HG02938 (cell line): Measurements from ENCODE around the gene CENPM.

Experiments
- ATAC-seq: cut with Tn5 transposase; IDR thresholded peaks from one replicate; pipeline ENCODE4 v1.9.1; 2021; ENCODE audit warnings: mild to moderate bottlenecking, moderate library complexity; ENCODE audit not compliant: unreplicated experiment

The CENPM gene

DNA sequence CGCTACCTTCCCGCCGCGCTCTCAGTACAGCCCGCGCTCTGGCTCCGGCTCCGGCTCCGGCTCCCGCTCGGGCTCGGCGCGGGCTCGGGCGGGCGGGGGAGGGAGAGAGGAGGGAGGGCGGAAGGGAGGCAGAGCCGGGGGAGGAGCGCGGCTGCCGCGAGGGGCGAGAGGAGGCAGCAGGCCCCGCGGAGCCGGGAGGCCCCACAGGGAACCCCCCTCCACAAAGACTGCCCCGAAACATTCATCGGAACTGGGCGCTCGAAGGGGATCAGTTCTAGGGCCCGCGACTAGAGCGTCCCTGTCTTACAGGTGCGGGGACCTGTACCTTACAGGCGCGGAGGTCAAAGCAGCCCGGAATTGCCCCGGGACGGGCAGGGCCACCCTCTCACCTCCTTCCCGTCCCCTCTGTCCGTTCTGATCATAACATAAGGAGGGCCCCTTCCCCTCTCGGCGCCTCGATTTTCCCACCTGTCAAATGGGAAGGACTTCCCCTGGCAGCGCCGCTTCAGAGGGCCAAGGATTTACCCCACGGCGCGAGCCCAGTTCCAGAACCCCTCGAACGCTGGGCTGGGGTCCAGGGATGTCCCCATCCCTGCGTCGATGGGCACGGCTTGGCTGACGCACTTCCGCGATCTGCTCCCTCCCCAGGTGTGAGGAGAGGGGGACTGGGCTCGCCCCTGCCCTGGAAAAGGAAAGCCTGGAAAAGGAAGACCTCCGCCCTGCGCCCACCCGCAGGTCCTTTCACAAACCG, 31.7 kb downstream of the CENPM start, which contains the start of gene SHISA8:
SHISA8 (minus strand) TSS at position 40 of the 751 bp plus-strand sequence. CDS start 407 bp downstream, outside the sequence.
- no peak for ATAC-seq

DNA sequence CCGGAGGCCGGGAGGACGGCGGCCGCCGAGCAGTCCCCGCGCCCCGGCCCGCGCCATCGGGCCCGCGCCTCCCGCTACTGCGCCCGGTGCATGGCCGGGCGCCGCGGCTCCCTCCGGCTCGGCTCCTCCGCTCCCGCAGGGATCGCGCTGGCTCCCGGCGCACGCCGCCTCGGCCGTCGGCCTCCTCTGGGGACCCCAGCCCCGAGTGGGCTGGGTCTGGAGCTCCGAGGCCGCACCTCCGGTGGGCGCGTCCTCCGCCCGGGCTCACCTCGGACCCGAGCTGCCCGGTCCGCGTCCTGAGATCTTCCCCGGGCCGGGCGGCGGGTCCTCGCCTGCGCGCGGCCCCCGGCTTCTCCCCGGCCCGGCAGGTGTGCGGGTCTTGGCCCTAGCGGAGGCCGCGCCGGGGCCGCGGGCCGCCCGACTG, 32.3 kb downstream of the CENPM start:
- no peak for ATAC-seq

- ATAC-seq, result no peak
Observed at GRCh38 chr22:41913842-41914534, 33.0 kb downstream of the CENPM start.

DNA sequence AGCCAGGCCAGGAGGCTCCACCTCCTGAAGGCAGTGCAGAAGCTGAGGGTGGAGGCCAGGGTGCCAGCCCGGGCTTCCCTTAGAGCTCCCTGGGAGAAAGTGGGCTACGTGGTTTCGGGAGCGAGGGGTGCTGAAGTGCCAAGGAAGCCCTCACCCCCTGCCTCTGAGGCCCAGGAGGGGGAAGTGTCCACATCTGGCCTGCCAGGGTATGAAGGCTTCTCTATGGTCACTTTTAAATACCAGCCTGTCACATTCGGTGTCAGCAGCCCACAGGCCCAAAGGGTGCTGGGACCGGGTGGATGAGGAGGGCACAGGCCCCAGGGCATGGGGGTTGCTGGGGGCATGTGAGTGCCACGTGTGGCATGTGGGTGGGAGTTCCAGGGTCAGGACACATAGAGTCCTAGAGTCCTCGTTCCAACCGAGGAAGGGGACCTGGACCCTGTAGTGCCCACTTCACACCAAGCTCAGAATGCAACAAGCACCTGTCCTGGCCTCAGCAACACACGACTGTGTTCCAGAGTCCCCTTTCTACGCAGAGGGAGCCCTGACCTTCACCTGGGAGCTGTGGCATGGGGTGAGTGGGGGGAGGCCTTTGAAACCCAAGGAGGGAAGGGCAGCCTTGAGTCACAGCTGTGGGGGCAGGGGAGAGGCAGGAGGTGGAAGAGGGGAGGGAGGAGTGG, 33.8 kb downstream of the CENPM start:
- no peak for ATAC-seq

DNA sequence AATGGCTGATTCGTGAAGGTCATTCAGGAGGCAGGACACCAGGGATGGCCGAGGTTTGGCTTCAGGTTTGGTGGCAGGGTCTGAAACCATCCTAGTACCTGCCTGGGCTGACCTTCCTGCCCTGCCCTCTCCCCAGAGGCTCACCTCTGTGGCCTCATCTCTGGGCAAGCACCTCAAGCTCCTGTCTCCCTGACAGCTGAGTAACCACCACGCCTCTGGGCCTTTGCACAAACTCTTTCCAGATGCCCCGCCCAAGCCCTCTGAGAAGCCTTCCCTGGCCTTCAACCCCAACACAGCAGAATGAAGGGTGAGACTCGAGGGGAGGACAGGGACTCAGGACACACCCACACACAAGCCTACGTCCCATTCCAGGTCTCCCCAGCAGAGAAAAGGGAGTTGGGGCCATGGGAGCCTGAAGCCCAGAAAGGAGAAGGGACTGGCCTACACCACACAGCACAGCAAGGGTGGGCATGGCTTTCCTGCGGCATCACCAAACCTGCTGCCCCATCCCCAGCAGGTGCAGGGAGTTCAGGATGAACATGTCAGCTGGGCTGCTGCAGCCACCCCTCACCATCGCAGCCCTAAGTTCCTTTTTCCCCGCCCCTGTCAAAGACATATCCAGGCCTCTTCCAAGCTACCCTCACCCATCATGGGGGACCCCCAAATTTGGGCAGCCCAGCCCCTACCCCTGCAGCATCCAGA, 34.5 kb downstream of the CENPM start:
- ATAC-seq, result no peak

GRCh38 chr22:41911001-41911611, 35.8 kb downstream of the CENPM start:
- no peak for ATAC-seq

DNA sequence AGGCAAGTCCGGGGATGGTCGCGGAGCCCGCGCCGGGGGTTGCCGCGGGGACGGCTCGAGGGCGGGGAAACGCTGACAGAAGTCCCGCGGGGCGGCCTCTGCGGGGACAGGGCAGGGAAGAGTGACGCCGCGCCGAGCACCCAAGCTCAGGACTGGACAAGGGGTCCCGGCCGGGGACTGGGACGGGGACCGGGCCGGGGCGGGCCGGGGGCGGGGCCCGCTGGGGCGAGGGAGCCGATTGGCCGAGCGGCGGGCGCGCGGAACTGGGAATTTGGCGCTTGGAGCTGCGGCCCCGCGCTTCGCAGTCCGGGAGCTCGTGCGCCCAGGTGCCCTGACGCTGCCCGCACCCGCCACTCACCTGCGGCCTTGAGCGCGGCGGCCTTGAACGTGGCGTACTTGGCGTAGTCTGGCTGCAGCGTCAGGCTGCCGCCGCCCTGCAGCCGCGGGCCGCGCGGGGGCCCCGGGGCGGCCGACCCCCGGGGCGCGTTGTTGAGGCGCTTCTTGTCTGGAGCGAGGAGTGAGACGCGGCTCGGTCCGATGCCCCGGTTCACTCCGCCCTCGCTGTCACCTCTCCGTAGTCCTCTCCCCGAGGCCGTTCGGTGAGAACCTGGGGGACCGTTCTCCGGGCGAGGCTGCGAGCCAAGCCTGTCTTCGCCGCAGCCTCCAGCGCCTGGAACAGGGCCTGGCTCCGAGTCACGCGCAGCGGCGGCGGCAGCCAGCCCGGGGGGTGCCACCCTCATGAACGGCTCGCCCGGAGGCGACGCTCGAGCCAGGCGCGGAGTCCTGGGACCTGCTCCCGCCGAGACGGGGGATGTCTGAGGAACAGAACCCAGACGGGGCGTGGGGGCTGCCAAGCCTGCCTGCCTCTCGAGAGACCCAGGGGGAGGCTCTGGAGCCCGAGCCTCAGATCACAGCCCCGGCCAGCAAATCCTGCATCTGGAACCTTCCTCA, 36.6 kb downstream of the CENPM start:
- ATAC-seq, result no peak

DNA sequence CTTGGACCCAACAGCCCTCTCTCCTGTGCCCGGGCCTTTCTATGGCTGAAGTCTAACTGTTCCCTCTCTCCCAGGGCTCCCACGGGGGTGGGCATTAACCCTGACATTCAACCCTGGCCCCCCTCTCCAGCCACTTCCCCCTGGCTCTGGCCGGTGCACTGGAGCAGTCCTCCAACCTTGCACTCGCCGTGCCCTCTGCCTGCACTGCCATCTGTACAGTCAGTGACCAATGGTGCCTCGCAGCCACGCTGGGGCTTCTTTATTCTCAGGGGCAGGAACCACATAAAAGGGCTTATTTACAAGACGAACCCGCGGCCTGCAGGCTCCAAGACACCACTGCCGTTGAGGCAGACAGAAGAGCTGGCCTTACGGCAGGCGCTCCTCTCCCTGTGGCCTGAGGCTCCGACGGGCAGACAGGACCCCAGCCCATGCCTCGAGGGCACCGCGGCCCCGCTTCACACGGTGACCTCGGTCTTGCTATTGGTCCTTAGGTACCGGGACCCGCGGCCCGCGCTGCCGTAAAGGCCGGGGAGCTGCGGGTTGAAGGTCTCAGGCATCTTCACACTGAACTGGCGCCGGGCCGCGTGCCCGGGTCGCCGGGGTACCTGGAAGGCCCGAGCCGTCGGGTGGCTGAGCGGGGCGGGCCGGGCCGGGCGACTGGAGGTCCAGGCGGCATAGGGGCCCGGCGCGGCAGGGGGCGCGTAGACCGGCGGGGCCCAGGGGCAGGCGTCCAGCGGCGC, 37.5 kb downstream of the CENPM start:
- ATAC-seq, result no peak

DNA sequence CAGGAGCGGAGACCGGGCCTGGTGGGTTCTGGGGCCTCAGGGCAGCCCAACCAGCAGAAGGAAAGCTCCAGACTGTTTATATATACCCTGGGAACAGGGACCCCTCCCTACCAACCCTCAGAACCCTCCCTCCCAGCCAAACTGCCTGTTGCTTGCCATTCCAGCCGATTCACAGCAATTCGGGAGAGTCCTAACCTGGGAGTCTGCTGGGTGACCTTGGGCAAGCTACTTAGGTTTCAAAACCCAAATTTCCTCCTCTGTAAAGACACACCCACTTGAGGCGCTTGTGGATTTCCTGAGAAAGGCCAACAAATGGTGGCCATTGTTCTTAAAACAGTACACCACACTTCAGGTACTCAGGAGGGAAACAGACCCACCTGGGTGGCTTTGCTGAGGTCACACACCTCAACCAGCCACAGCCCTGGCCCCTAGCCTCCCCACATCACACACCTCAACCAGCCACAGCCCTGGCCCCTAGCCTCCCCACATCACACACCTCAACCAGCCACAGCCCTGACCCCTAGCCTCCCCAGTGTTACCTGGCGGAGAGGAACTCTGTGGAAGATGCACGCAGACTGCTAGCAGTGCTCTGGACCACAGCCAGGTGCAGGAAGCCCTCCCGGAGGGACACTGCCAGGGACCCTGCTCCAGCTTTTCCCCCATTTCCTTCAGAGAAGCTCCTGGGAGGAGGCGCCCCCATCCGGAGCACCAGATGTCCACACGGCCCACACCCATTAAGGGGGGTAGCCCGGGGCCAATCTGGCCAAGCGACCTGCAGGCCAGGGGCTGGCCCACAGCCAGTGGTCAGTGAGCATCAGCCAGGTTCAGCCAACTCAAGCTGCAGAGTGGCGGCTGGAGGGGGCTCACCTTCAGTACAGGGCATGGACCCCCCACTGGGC, 38.3 kb downstream of the CENPM start:
- ATAC-seq, result no peak

GRCh38 chr22:41907436-41908401, 39.2 kb downstream of the CENPM start:
- ATAC-seq, result no peak

DNA sequence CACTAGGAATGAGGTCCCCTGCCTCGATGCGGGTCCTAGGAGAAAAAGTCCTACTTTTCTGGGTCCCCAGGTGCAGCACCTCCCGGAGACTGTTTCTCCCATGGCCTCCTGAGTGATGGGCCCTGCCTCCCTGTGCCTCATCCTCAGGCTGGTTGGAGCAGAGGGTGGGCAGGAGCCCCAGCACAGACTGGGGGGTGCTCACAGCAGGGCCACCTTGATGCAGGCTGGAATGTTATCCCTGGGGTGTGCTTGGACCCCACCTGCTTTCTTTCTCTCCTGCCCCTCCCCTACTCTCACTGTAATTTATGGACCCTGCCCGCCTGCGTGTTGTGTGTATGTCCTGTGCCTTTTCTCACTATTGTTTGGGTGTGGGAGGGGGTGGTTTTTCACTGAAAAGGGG, 40.1 kb downstream of the CENPM start:
- ATAC-seq, result no peak

GRCh38 chr22:41905411-41906202, 41.3 kb downstream of the CENPM start:
- ATAC-seq, result no peak

DNA sequence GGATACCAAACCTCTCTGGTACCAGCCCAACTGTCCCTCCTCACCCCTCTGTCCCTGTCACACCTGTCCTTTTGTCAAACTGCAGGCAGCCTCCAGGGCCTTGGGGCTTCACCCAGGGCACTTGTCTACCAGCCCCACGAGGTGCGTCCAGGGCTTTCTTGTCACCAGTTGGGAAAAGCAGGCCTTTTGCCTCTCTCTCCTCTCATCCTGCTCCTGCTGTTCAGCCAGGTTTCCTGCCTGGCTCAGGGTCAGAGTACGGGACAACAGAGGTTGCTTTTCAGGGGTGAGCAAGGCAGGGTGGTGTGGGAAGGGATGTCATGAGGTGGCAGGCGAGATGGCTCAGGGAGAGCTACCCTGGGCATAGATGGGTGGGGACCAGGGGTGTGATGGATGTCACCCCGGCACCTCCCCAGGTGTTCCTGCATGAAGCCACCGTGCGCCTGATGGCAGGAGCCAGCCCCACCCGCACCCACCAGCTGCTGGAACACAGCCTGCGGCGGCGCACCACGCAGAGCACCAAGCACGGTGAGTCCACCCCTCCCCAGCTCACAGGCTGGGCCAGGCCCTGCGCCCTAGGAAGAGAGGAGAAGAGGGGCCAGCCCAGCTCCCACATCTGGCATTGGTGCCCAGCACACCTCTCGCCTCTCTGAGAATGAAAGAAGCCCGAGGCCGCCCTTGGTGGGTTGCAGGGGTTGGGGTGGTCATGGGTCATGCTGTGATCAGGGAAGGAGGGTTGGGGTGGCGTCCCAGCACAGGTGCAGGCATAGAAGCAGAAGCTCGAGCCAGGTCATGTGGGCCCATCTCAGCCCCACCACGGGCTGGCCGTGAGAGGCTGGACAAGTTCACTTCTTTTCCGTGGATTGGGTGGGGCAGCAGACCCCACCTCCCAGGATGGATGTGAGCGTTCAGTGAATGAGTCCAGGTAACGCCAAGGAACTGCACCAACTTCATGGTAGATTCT, 42.2 kb downstream of the CENPM start:
- ATAC-seq, result no peak

- no peak for ATAC-seq
Observed at GRCh38 chr22:41902932-41903421, 44.0 kb downstream of the CENPM start.

DNA sequence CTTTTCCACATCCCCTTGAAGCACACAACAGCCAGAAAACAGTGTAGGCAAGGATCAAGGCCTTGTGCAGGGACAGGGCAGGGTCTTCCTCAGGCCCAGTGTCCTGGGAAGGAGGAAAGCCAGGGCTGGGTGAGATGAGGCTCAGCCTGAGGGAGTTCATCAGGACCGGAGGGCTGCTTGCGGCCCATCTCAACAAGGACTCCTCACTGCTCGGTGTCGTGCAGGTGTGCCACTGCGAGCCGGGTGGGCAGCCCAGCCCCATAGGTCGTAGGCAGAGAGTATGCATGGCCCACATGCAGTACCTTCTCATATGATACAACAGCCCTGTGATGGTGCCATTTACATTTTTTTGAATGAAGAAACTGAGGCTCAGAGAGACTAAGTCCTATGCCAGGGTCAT, 44.9 kb downstream of the CENPM start:
- no peak for ATAC-seq
